ENCODE data around the gene CA10. TPM values are rescaled to one million over a fixed set of nuclear protein-coding genes. Genes with fewer than 3 reads are reported as not detected.

The CA10 gene
- total RNA-seq, 1 experiment from 2014 or later, result 0.46 TPM

DNA sequence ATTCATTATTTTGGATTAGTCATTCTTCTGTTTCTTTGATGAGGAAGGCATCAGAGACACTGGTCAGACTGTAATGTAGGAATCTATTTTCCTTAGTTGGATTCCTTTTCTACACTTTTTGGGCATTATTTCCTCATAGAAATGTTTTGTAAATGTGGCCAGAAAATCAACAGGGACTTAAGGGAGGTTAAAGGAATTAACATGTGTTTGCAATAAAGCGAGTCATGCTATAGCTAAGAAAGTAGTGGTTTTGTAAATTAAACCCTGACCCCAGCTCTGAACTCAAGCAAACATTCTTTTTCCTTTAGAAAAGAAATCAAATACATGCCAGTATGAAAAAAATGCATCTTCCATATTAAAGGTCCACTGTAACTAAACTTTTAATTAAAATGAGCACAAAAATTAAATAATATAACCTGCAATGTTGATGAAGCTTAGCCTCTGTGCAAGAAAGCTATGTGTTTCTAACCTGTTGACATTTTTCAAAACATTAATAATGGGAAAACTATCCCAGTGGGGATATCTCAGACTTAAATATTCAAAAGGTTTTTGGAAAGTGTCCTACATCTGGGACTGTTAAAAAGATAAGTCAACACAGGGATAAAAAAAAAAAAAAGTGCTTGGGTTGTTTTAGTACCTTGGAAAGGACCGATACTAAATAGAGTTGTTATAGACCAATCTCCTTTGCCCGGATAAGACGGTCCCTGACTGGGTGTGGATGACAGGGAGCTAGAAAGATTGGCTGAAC is 428.0 kb downstream of the CA10 start:
- H4K8ac ChIP-seq (replicated peaks; ENCODE audit: insufficient read length, low read depth, low read length), result no peak overlapping the region
- no peak overlapping the region for H3K9ac ChIP-seq (ENCODE audit: extremely low read depth, insufficient read length, low read length)
- H3K56ac ChIP-seq (ENCODE audit: insufficient read length, low read depth, low read length), result no peak overlapping the region
- no peak overlapping the region for H2BK120ac ChIP-seq (ENCODE audit: low read depth, low read length, poor library complexity, severe bottlenecking)
- no peak overlapping the region for H2BK15ac ChIP-seq (ENCODE audit: low read depth, low read length)
- H3K27ac ChIP-seq (ENCODE audit: insufficient read length, low read depth, low read length), result no peak overlapping the region
- H3K79me2 ChIP-seq (ENCODE audit: insufficient read depth, low read length), result no peaks in the 10 kb centered on the region
- H4K20me1 ChIP-seq (ENCODE audit: control insufficient read depth, insufficient read depth, insufficient read length), result no peaks in the 10 kb centered on the region
- Mint-ChIP-seq H3K4me1 (peaks cover 19 to 26% of the 10 kb centered on the region in 2 experiments), H3K9me3 (peaks cover 4 to 7% of the 10 kb centered on the region in 2 experiments; a peak in 4 of 5 replicates), H3K27ac (no peak overlapping the region), H3K27me3 (ENCODE audit: low read depth) (no peaks in the 10 kb centered on the region), H3K4me3 (no peak overlapping the region), H3K36me3 (ENCODE audit: insufficient read depth in 1 of 3, low read depth in 3 of 3) (peaks cover 0 to 3% (median 2%) of the 10 kb centered on the region in 3 experiments; a peak in 3 of 7 replicates)
- no peaks in the 10 kb centered on the region for H3K27me3 ChIP-seq (ENCODE audit: insufficient read depth, low read length)
- no peak overlapping the region for H4K91ac ChIP-seq (ENCODE audit: insufficient read length, low read depth, low read length)
- no peak overlapping the region for H2BK5ac ChIP-seq (ENCODE audit: insufficient read length, low read length)
- 0 out of 2 replicates have a peak, but pooled peaks cover 4% of the 10 kb centered on the region for H3K4me1 ChIP-seq (ENCODE audit: insufficient read depth, low read length)
- H3K23me2 ChIP-seq (ENCODE audit: insufficient read length, low read depth, low read length, poor library complexity, severe bottlenecking), result no peaks in the 10 kb centered on the region
- H3K79me1 ChIP-seq (ENCODE audit: insufficient read depth, low read depth, low read length, poor library complexity, severe bottlenecking), result no peaks in the 10 kb centered on the region
- H3K18ac ChIP-seq (ENCODE audit: insufficient read length, low read depth, low read length), result no peak overlapping the region
- H3K4me2 ChIP-seq (ENCODE audit: insufficient read depth, insufficient read length, low read length), result no peak overlapping the region
- no peak overlapping the region for H2BK12ac ChIP-seq (ENCODE audit: insufficient read length, low read depth, low read length)
- no peak overlapping the region for H2AFZ ChIP-seq (ENCODE audit: low read length)
- H3T11ph ChIP-seq (ENCODE audit: low read length), result no peak overlapping the region
- H3K23ac ChIP-seq (ENCODE audit: insufficient read length, low read depth, low read length), result no peak overlapping the region
- H3K9me3 ChIP-seq (ENCODE audit: control insufficient read depth, low read depth, low read length), result no peaks in the 10 kb centered on the region
- H3K14ac ChIP-seq (ENCODE audit: insufficient read depth, low read length), result no peak overlapping the region
- no peak for TF ChIP-seq CTCF (conservative IDR thresholded peaks at IDR 0.05)
- no CpG with 5 or more reads among the region's 4 CpGs for WGBS (ENCODE audit: extremely low coverage, insufficient read length, low lambda C conversion rate)
- H3K4ac ChIP-seq (ENCODE audit: low read depth, low read length), result no peak overlapping the region
- DNase-seq, result no peak
- no peak overlapping the region for H2AK5ac ChIP-seq (ENCODE audit: insufficient read length, low read length)
- no peak overlapping the region for H4K5ac ChIP-seq (ENCODE audit: insufficient read length, low read depth, low read length)
- no peak overlapping the region for H2BK20ac ChIP-seq (ENCODE audit: low read depth, low read length, poor library complexity, severe bottlenecking)

All from H9 (cell line).